GM18511 (cell line): ENCODE measurements around the gene CPNE2.
"Not testable (repeated sequence)": the region's sequence is repeated elsewhere in the genome, so short reads cannot be mapped to it uniquely, and the experiment has no call there.

ENCODE experiments used
- ATAC-seq: cut with Tn5 transposase; IDR thresholded peaks from one replicate; pipeline ENCODE4 v1.9.1; 2021; ENCODE audit warnings: mild to moderate bottlenecking, moderate library complexity; ENCODE audit not compliant: unreplicated experiment

CPNE2 gene

DNA sequence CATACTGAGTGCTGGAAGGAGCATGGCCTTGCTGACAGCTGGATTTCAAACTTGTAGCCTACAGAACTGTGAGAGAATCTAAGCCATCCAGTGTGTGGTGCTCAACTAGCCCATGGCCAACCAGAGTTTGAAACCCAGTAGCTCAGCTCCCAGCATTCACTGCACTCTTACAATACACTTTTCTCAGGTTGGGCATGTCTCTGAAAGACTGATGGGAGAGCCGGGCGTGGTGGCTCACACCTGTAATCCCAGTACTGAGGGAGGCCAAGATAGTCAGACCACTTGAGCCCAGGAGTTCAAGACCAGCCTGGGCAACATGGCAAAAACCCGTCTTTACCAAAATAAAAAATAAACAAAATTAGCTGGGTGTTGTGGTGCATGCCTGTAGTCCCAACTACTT lies 3.8 kb downstream of the CPNE2 start:
- ATAC-seq = no peak

GRCh38 chr16:57096793-57097192 lies 4.4 kb downstream of the CPNE2 start:
- ATAC-seq = no peak

- no peak for ATAC-seq
Measured at GRCh38 chr16:57098188-57098841, 5.9 kb downstream of the CPNE2 start.

- ATAC-seq = not testable (repeated sequence)
Measured at GRCh38 chr16:57099965-57100364, 7.6 kb downstream of the CPNE2 start.

DNA sequence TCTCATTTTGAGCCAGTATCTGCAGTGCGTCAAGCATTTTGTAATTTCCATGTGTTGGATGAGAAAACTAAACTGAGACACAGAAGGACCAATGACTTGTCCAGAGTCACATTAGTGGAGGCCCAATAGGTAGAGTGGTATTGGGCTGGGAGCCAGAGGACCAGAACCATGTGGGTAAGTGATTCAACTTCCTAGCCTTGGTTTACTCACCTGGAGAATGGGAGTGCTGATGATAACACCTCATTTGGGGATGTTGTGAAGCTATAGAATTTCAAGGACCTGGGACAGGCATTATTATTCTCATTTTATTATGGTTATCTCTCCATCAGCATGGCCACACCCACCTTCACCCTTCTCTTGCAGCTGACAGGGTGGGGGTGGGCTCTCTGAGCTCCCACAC lies 8.1 kb downstream of the CPNE2 start:
- no peak for ATAC-seq

- no peak for ATAC-seq
Measured at GRCh38 chr16:57102888-57103851, 10.8 kb downstream of the CPNE2 start.

DNA sequence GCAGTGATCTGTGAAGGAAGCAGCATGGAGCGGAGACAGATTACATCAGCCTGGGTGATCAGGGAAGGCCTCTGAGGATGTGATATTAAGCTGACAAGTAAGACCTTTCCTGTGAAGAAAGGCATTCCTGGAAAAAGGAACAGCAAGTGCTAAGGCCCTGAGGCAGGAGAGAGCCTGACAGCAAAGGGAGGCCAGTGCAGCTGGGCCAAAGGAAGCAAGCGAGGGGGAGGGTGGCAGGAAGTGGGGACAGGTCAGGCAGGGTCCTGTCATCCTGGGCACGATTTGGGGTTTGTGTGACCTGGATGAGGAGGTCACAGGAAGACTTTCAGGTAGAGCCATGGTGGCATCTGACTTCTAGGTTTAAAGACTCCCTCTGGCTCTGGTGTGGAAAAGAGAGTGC lies 12.3 kb downstream of the CPNE2 start:
- no peak for ATAC-seq

- ATAC-seq = no peak
Measured at GRCh38 chr16:57105184-57105583, 12.8 kb downstream of the CPNE2 start.

GRCh38 chr16:57106767-57107166 lies 14.4 kb downstream of the CPNE2 start:
- ATAC-seq = no peak

DNA sequence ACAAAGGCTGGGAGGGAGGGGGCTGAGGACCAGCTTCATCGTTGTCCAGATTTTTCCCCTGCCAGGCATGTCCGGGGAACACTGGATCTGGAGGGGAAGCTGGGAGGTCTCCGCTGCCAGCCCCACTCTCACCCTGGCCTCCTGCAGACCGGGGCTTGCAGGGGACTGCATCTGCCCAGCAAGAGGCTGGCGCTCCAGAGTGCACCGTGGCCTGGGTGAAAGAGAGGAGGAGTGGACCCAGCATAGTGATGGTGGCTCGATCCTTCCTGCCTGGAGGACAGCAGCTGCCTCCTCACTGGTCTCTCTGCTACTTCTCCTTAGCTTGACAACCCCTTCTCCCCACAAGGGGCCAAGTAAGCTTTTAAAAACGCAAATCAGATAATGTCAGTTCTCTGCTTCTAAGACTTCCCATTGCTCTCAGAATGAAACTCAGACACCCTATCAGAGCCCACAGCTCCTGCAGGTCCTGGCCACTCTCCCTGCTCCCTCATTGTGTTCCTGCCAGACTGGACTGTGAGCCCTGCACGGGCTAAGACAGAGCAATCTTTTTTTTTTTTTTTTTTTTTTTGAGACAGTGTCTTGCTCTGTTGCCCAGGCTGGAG lies 15.0 kb downstream of the CPNE2 start:
- ATAC-seq = no peak

GRCh38 chr16:57108432-57108831 lies 16.0 kb downstream of the CPNE2 start:
- ATAC-seq = no peak

DNA sequence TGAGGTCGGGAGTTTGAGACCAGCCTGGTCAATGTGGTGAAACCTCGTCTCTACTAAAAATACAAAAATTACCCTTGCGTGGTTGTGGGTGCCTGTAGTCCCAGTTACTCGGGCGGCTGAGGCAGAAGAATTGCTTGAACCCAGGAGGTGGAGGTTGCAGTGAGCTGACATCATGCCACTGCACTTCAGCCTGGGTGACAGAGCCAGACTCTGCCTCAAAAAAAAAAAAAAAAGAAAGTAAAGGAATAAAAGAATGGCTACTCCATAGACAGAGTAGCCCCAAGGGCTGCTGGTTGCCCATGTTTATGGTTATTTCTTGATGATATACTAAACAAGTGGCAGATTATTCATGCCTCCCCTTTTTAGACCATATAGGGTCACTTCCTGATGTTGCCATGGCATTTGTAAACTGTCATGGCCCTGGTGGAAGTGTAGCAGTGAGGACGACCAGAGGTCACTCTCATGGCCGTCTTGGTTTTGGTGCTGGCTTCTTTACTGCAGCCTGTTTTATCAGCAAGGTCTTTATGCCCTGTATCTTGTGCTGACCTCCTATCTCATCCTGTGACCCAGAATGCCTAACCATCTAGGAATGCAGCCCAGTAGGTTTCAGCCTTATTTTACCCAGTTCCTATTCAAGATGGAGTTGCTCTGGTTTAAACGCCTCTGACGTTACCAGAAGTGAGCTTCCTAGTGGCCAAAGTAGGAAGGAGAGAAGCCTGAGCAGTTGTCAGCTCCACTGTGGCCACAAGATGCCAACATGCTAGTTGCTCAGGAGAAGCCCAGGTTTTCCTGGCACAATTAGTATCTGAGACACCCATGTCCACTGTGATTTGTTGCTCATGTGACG lies 17.1 kb downstream of the CPNE2 start:
- not testable (repeated sequence) for ATAC-seq

- no peak for ATAC-seq
Measured at GRCh38 chr16:57110937-57111336, 18.6 kb downstream of the CPNE2 start.

GRCh38 chr16:57111420-57111819 lies 19.0 kb downstream of the CPNE2 start:
- no peak for ATAC-seq

- ATAC-seq = no peak
Measured at GRCh38 chr16:57112403-57113041, 20.1 kb downstream of the CPNE2 start.

DNA sequence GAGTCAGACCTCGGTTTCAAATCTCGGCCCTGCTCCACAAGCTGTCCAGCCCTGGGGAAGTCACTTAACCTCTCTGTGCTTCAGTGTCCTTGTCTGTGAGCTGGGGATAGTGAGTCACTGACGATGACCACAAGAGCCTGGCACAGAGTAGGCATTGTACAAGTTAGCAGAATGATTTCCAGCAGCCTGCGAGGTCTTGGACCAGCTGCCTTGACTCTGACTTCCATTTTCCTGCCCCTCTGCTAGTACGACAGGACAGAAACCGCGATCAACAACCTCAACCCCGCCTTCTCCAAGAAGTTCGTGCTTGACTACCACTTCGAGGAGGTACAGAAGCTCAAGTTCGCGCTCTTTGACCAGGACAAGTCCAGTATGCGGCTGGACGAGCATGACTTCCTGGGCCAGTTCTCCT lies 20.7 kb downstream of the CPNE2 start:
- no peak for ATAC-seq

DNA sequence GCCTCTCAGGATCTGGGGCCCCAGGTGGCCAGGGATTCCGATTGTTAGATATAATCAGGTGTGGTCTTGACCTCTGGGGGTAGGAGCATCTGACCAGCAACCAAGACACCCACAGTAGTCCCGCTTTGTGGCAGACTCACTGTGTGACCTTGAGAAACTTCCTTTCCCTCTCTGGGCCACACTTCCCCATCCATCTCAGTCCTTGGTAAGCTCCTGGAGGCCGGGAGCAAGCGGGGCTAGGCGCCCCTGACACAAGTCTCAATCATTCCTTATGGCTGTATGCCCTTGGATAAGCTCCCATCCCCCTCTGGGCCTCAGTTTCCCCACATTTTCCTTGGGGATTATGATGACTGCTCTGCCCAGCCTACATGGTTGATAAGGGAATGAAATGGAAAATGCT lies 21.3 kb downstream of the CPNE2 start:
- no peak for ATAC-seq

DNA sequence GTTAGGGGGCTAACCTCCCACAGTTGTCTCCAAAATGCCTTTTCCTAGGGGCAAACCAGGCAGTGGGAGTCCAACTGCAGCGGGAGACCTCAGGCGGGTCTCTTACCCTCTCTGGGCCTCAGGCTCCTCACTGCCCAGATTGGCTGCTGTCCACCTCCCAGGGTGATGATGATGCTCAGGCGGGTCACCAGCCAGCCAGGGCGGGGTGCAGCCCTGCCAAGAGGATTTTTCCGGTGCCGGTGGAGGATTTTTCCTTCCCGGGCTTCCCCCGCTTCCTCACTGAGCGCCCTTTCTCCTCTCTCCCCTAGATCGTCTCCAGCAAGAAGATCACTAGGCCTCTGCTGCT lies 22.8 kb downstream of the CPNE2 start:
- no peak for ATAC-seq

DNA sequence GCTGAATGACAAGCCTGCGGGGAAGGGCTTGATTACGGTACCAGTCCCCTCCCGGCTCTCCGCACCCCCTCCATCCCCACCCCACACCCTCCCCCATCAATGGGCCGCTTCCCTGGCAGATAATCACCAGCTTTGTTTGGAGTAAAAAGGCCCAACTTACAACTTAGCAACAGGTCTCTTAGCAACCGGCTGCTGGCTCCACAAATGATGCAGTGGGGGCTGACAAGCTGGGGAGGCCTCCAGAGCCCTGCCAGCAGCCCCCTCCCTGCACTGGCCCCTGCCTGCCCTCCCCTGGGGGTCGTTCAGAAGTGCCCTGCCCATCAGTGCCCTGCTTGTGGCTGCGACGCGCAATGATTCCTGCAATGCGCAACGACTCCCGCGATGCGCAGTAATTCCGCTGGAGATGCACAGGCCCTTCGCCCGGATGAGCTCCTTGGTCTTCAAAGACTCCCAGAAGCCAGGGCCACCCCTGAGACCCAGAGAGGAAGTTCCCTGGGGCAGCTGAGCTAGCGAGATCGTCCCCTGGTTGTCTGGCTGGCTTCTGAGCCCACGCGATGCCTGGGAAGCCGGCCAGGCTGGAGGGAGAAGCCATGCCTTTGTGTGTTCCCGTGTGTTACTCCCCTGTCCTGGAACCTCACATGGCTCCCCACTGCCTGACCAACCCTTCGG lies 23.3 kb downstream of the CPNE2 start:
- no peak for ATAC-seq
